Testis (tissue), 3 donors: Measurements from ENCODE around the gene AURKA. TPM values are rescaled to one million over a fixed set of nuclear protein-coding genes. Genes with fewer than 3 reads are reported as not detected.
"Not testable (repeated sequence)": the region's sequence is repeated elsewhere in the genome, so short reads cannot be mapped to it uniquely, and the experiment has no call there.

Experiments
- DNase-seq: peaks from one replicate; pipeline ENCODE4 v3.0.0-alpha.2; 2019
- H3K27ac ChIP-seq, 2 donors: fragments of 200-600 bp; sonication (generic); one replicate each; pipeline ENCODE4 v1.5.1; 2019
- H3K27me3 ChIP-seq: fragments of 200-600 bp; sonication (generic); one replicate; pipeline ENCODE4 v1.5.1; 2019
- H3K36me3 ChIP-seq: fragments of 200-600 bp; sonication (generic); one replicate; pipeline ENCODE4 v1.5.1; 2017; ENCODE audit warnings: low read depth; ENCODE audit errors: missing control alignments
- H3K4me1 ChIP-seq: fragments of 200-600 bp; sonication (generic); one replicate; pipeline ENCODE4 v1.5.1; 2019
- H3K4me3 ChIP-seq, 2 donors: fragments of 200-600 bp; sonication (generic); one replicate each; pipeline ENCODE4 v1.5.1; 2017 to 2019
- H3K9me3 ChIP-seq: fragments of 200-600 bp; sonication (generic); one replicate; pipeline ENCODE4 v1.5.1; 2017
- POLR2A ChIP-seq: fragments of 450-650 bp; IDR thresholded peaks from one replicate; pipeline ENCODE4 v1.6.1; 2017; ENCODE audit warnings: antibody characterized with exemption, mild to moderate bottlenecking, moderate library complexity
- WGBS, 2 donors: methylation state at CpG; one replicate each; pipeline ENCODE4 v1.1.5; 2018; 5-methylcytosine and 5-hydroxymethylcytosine counted together
- intact Hi-C: fragments of 100-400 bp; cut with DNase I; formaldehyde crosslinking; loops from one replicate; pipeline ENCODE4 v1.15.1; 2023; ENCODE audit warnings: low total_unique reads
- polyA plus RNA-seq: library from polyadenylated mRNA; stranded (reverse); fragments of 350-450 nt; fragmentation: Illumina TruSeq; extraction: RNeasy Lipid Tissue Mini Kit (QIAGEN cat#74804); gene quantifications from one replicate; pipeline ENCODE4 v1.2.3, GENCODE V29; 2014; ENCODE audit warnings: low read depth, low replicate concordance; ENCODE audit not compliant: insufficient read depth
- total RNA-seq, 2 donors: library from RNA; depleted of rRNA; stranded (reverse); fragments of >200 nt; gene quantifications; one replicate each; pipeline ENCODE4 v1.2.3, GENCODE V29; 2016
- TF ChIP-seq, protein P1 (sequence below), 3 experiments: fragments of 450-650 bp in 2 of 3; fragments of 200-600 bp in 1 of 3; sonication (generic) in 1 of 3; IDR thresholded peaks; one replicate each; pipeline ENCODE4 v1.5.1; 2016 to 2019; ENCODE audit warnings: antibody characterized with exemption in 3 of 3, mild to moderate bottlenecking in 2 of 3, moderate library complexity in 1 of 3

AURKA gene
- total and polyA plus RNA-seq, 3 donors from 2014 or later = 27.2 to 87.6 (median 35.4) TPM

DNA sequence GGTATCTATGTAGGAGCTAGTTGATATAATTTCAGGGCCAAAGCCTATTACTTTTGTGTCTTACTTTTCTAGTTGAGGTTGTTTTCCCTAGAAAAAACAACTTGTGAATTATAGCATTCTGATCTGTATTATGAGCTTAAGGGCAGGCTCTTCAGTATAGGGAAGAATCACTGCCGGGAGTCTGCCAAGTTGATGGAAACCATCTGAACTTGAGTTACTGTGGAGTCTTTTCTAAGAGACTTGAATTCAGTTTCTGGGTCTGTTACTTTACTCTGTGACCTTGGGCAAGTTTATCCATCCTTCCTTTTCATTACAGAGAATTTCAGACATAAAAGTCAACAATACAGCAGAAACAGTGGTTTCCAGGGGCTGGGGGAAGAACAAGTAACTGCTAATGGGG, 17.9 kb upstream of the AURKA start:
- Histone ChIP-seq H3K27me3 (no peaks in the 10 kb centered on the region), H3K4me1 (peaks cover 13% of the 10 kb centered on the region), H3K9me3 (no peaks in the 10 kb centered on the region), H3K27ac (no peak overlapping the region), H3K4me3 (no peak overlapping the region), H3K36me3 (no peaks in the 10 kb centered on the region)
- DNase-seq = no peak
- TF ChIP-seq, protein P1, sequence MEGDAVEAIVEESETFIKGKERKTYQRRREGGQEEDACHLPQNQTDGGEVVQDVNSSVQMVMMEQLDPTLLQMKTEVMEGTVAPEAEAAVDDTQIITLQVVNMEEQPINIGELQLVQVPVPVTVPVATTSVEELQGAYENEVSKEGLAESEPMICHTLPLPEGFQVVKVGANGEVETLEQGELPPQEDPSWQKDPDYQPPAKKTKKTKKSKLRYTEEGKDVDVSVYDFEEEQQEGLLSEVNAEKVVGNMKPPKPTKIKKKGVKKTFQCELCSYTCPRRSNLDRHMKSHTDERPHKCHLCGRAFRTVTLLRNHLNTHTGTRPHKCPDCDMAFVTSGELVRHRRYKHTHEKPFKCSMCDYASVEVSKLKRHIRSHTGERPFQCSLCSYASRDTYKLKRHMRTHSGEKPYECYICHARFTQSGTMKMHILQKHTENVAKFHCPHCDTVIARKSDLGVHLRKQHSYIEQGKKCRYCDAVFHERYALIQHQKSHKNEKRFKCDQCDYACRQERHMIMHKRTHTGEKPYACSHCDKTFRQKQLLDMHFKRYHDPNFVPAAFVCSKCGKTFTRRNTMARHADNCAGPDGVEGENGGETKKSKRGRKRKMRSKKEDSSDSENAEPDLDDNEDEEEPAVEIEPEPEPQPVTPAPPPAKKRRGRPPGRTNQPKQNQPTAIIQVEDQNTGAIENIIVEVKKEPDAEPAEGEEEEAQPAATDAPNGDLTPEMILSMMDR (IDR thresholded peaks at IDR 0.05) = no peak
- TF ChIP-seq POLR2A = no peak
- intact Hi-C loops = no loop called here
- 61 to 76% methylated on average over 1 of the region's 1 CpG for WGBS, 2 donors

DNA sequence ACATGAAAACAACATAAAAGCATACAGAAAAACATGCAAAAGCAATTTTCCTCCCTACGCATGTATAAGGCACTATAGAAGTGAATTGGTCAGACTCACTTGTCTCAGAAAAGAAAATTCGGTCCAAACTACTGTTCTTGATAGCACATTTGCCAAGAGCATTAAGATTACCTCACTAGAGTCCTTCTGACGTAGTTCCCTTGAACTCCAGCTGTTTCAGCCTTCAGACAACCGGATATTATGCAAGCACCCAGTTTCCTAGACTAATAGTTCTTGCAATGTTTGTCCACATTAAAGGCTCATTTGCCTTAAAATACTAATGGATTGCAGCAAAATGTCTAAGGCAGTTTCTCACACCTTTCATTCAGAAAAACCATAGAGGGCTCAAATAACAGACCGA, 17.5 kb upstream of the AURKA start:
- peaks cover 13% of the 10 kb centered on the region for H3K4me1 ChIP-seq
- H3K27me3 ChIP-seq = no peaks in the 10 kb centered on the region
- TF ChIP-seq, protein P1 (IDR thresholded peaks at IDR 0.05) = no peak
- no peak for TF ChIP-seq POLR2A
- no peak for DNase-seq
- no peak overlapping the region for H3K4me3 ChIP-seq
- no peaks in the 10 kb centered on the region for H3K36me3 ChIP-seq
- 70 to 73% methylated on average over 5 of the region's 5 CpGs for WGBS, 2 donors
- no peak overlapping the region for H3K27ac ChIP-seq
- no peaks in the 10 kb centered on the region for H3K9me3 ChIP-seq
- intact Hi-C loops = no loop called here

DNA sequence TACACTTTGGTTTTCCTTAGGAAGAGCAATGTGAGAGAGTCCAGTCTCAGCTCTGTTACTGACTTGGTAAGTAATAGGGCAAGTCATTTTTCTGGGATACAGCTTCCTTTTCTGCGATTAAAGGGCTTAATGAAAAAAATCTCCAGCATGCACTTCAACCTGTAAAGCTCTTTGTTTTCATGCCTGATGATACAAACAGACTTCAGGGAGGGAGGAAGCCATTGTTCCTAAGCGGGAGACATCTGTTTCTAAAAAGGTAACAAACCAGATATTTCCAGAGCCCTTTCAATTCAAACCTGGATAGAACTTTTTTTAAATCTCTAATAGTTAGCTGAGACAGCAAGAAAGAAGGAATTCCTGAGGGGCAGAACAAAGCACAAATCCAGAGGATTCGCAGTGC, 14.9 kb upstream of the AURKA start:
- Histone ChIP-seq H3K9me3 (no peaks in the 10 kb centered on the region), H3K36me3 (no peaks in the 10 kb centered on the region), H3K4me1 (peaks cover 13% of the 10 kb centered on the region), H3K27ac (no peak overlapping the region), H3K4me3 (no peak overlapping the region), H3K27me3 (no peaks in the 10 kb centered on the region)
- intact Hi-C loops = no loop called here
- TF ChIP-seq POLR2A = no peak
- TF ChIP-seq, protein P1 (IDR thresholded peaks at IDR 0.05) = no peak
- DNase-seq = no peak
- WGBS, 2 donors = 72 to 80% methylated on average over 3 of the region's 3 CpGs

DNA sequence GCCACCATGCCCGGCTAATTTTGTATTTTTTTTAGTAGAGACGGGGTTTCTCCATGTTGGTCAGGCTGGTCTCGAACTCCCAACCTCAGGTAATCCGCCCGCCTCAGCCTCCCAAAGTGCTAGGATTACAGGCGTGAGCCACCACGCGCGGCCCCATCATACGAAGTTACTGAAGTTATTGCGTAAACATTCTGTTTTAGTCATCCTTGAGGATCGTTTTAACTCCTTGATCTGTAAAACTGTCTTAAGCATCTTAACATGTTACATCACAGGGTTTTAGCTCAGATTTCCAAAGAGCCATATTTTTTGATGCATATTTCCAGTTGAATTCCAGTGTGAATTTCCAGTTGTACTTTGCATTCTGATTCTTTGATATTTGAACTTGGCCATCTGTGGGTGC, 13.3 kb upstream of the AURKA start:
- H3K36me3 ChIP-seq, DNase-seq, H3K4me1 ChIP-seq, H3K27ac ChIP-seq, intact Hi-C loops, H3K9me3 ChIP-seq, H3K27me3 ChIP-seq, H3K4me3 ChIP-seq: not testable (repeated sequence)
- 94 to 95% methylated on average over 12 of the region's 12 CpGs for WGBS, 2 donors

DNA sequence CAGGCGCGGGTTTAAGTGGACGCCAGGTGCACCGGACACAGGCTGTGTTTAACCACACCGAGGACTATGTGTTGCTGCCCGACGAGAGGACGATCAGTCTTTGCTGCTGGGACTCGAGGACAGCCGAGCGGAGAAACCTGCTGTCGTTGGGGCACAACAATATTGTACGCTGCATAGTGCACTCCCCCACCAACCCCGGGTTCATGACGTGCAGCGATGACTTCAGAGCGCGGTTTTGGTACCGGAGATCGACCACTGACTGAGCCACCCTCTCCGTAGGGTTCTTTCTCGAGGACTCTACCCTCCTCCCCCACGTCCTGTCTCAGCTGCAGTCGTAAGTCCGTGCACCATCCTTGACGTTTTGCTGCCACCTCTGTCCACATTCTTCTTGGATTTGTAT, 11.4 kb upstream of the AURKA start:
- H3K36me3 ChIP-seq = no peaks in the 10 kb centered on the region
- no peak overlapping the region for H3K27ac ChIP-seq
- H3K4me1 ChIP-seq = no peaks in the 10 kb centered on the region
- WGBS, 2 donors = 87 to 91% methylated on average over 26 of the region's 26 CpGs
- no peaks in the 10 kb centered on the region for H3K9me3 ChIP-seq
- DNase-seq = no peak
- intact Hi-C loops = no loop called here
- H3K27me3 ChIP-seq = no peaks in the 10 kb centered on the region
- TF ChIP-seq POLR2A = no peak
- TF ChIP-seq, protein P1 (IDR thresholded peaks at IDR 0.05) = no peak
- no peak overlapping the region for H3K4me3 ChIP-seq
